ENCODE data around the gene RAB34.

DNA sequence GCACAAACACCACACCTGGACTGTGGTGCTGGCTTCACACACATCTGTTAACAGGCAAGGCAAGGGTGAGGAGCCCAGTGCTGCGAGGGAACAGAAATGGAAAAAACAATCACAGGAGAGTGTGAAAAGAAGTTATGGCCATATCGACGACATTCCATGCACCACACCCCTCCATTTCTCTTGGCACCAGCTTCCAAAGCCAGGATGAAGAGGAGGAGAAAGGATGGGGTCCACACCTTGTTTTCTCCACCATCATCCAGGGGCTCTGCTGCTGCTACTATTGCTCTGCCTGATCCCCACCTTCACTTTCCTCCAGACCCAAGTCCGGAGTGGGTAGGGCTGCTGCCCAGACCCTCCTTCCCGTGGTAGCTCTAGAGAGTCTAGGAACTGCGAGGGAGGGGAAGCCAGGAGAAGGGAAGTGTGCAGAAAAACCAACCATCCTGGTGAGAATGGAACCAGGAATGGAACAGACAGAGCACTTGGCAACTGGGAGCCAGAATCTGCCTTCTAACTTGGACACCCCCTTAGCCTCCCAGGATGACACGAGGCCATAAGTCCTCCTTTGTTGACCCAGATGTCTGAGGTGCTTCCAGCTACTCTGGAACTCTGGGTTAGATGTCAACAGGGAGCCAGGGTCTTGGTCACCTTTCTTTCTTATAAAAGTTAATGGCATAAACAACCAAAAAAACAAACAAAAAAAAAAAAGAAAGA, 4.8 kb downstream of the RAB34 start:
- TF ChIP-seq, protein P1, sequence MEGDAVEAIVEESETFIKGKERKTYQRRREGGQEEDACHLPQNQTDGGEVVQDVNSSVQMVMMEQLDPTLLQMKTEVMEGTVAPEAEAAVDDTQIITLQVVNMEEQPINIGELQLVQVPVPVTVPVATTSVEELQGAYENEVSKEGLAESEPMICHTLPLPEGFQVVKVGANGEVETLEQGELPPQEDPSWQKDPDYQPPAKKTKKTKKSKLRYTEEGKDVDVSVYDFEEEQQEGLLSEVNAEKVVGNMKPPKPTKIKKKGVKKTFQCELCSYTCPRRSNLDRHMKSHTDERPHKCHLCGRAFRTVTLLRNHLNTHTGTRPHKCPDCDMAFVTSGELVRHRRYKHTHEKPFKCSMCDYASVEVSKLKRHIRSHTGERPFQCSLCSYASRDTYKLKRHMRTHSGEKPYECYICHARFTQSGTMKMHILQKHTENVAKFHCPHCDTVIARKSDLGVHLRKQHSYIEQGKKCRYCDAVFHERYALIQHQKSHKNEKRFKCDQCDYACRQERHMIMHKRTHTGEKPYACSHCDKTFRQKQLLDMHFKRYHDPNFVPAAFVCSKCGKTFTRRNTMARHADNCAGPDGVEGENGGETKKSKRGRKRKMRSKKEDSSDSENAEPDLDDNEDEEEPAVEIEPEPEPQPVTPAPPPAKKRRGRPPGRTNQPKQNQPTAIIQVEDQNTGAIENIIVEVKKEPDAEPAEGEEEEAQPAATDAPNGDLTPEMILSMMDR (IDR thresholded peaks at IDR 0.05 in 8 of 11, conservative IDR thresholded peaks at IDR 0.05 in 3 of 11), result no peak
- no peak for TF ChIP-seq POLR2A (IDR thresholded peaks at IDR 0.05)
